ENCODE measurements around the gene ASNSD1. TPM values are rescaled to one million over a fixed set of nuclear protein-coding genes. Genes with fewer than 3 reads are reported as not detected.

ASNSD1 gene
- total RNA-seq, 2 experiments from 2014 or later = 37.0 to 39.8 TPM

Other genes with a start within 250 kb of the ASNSD1 start
- 10 to 100 TPM; 51.6 to 55.5 TPM for gene WDR75, start 220.0 kb upstream of the ASNSD1 start, total RNA-seq
- gene SLC40A1, start 80.7 kb upstream of the ASNSD1 start, total RNA-seq = 1 to 10 TPM; 4.1 to 4.6 TPM
- gene ANKAR, start 13.2 kb downstream of the ASNSD1 start, total RNA-seq = 1 to 10 TPM; 8.8 to 9.2 TPM
- gene OSGEPL1, start 101.3 kb downstream of the ASNSD1 start, total RNA-seq = 10 to 100 TPM; 14.3 to 15.5 TPM
- gene ORMDL1, start 122.9 kb downstream of the ASNSD1 start, total RNA-seq = 100 to 1,000 TPM in 1 of 2 experiments, 10 to 100 TPM in 1; 98.2 to 105 TPM
- 10 to 100 TPM; 31.2 to 35.7 TPM for gene PMS1, start 123.0 kb downstream of the ASNSD1 start, total RNA-seq

Measured in activated naive CD8-positive, alpha-beta T cell treated with anti-CD3 and anti-CD28 coated beads, Interleukin-2, amount 10 ng/mL, durations not matched to agents 7 days and 5 days (primary cell).